H9 (cell line): ENCODE measurements around the gene TRAK1. TPM values are rescaled to one million over a fixed set of nuclear protein-coding genes. Genes with fewer than 3 reads are reported as not detected.

Source experiments
- DNase-seq: peaks from one replicate; pipeline ENCODE4 v3.0.0-alpha.2; 2017
- H2AFZ ChIP-seq: one replicate; pipeline ENCODE4 v1.6.1; 2013; ENCODE audit warnings: mild to moderate bottlenecking, low read length, control low read depth, moderate library complexity
- H2AK5ac ChIP-seq: 2 replicates; pipeline ENCODE4 v1.6.1; 2013; ENCODE audit warnings: low read length, control low read depth, mixed read lengths; ENCODE audit not compliant: insufficient read length
- H2BK120ac ChIP-seq: one replicate; pipeline ENCODE4 v1.6.1; 2013; ENCODE audit warnings: low read depth, mild to moderate bottlenecking, low read length, control low read depth, inconsistent platforms; ENCODE audit not compliant: poor library complexity, severe bottlenecking
- H2BK12ac ChIP-seq: 2 replicates; pipeline ENCODE4 v1.6.1; 2013; ENCODE audit warnings: low read length, control low read depth, mixed read lengths, low read depth; ENCODE audit not compliant: insufficient read length
- H2BK15ac ChIP-seq: 2 replicates; pipeline ENCODE4 v1.6.1; 2013; ENCODE audit warnings: low read depth, low read length, control low read depth
- H2BK20ac ChIP-seq: one replicate; pipeline ENCODE4 v1.6.1; 2013; ENCODE audit warnings: low read depth, mild to moderate bottlenecking, low read length, control low read depth, inconsistent platforms; ENCODE audit not compliant: poor library complexity, severe bottlenecking
- H2BK5ac ChIP-seq: 2 replicates; pipeline ENCODE4 v1.6.1; 2013; ENCODE audit warnings: low read length, control low read depth, mixed read lengths; ENCODE audit not compliant: insufficient read length
- H3K14ac ChIP-seq: 2 replicates; pipeline ENCODE4 v1.6.1; 2013; ENCODE audit warnings: low read length, control low read depth; ENCODE audit not compliant: insufficient read depth
- H3K18ac ChIP-seq: 2 replicates; pipeline ENCODE4 v1.6.1; 2013; ENCODE audit warnings: low read depth, mild to moderate bottlenecking, mixed read lengths, low read length, control low read depth; ENCODE audit not compliant: insufficient read length
- H3K23ac ChIP-seq: 2 replicates; pipeline ENCODE4 v1.6.1; 2013; ENCODE audit warnings: low read length, control low read depth, mixed read lengths, low read depth; ENCODE audit not compliant: insufficient read length
- H3K23me2 ChIP-seq: 2 replicates; pipeline ENCODE4 v1.6.1; 2013; ENCODE audit warnings: low read depth, mild to moderate bottlenecking, mixed read lengths, low read length, control low read depth; ENCODE audit not compliant: insufficient read length, poor library complexity, severe bottlenecking
- H3K27ac ChIP-seq: 2 replicates; pipeline ENCODE4 v1.5.1; 2013; ENCODE audit warnings: low read length, control low read depth, mixed read lengths, low read depth; ENCODE audit not compliant: insufficient read length
- H3K27me3 ChIP-seq: 2 replicates; pipeline ENCODE4 v1.6.1; 2013; ENCODE audit warnings: low read length, control low read depth, inconsistent platforms; ENCODE audit not compliant: insufficient read depth
- H3K4ac ChIP-seq: 2 replicates; pipeline ENCODE4 v1.6.1; 2013; ENCODE audit warnings: low read depth, mild to moderate bottlenecking, control low read depth, inconsistent platforms, low read length, moderate library complexity
- H3K4me1 ChIP-seq: 2 replicates; pipeline ENCODE4 v1.6.1; 2013; ENCODE audit warnings: low read length, control low read depth, inconsistent platforms; ENCODE audit not compliant: insufficient read depth
- H3K4me2 ChIP-seq: 2 replicates; pipeline ENCODE4 v1.6.1; 2013; ENCODE audit warnings: low read length, control low read depth, mixed read lengths; ENCODE audit not compliant: insufficient read length, insufficient read depth
- H3K56ac ChIP-seq: 2 replicates; pipeline ENCODE4 v1.6.1; 2013; ENCODE audit warnings: low read depth, mild to moderate bottlenecking, mixed read lengths, low read length, control low read depth; ENCODE audit not compliant: insufficient read length
- H3K79me1 ChIP-seq: 2 replicates; pipeline ENCODE4 v1.6.1; 2013; ENCODE audit warnings: low read depth, mild to moderate bottlenecking, moderate library complexity, low read length, control low read depth, inconsistent platforms; ENCODE audit not compliant: insufficient read depth, poor library complexity, severe bottlenecking
- H3K79me2 ChIP-seq: 2 replicates; pipeline ENCODE4 v1.6.1; 2013; ENCODE audit warnings: low read length, control low read depth, inconsistent platforms; ENCODE audit not compliant: insufficient read depth
- H3K9ac ChIP-seq: 2 replicates; pipeline ENCODE4 v1.6.1; 2013; ENCODE audit warnings: low read length, control low read depth, mixed read lengths; ENCODE audit not compliant: insufficient read length; ENCODE audit errors: extremely low read depth
- H3K9me3 ChIP-seq: one replicate; pipeline ENCODE4 v1.6.1; 2013; ENCODE audit warnings: low read depth, low read length, inconsistent platforms; ENCODE audit not compliant: control insufficient read depth
- H3T11ph ChIP-seq: one replicate; pipeline ENCODE4 v1.6.1; 2013; ENCODE audit warnings: mild to moderate bottlenecking, low read length, control low read depth, inconsistent platforms
- H4K20me1 ChIP-seq: one replicate; pipeline ENCODE4 v1.6.1; 2013; ENCODE audit not compliant: control insufficient read depth, insufficient read length, insufficient read depth
- H4K5ac ChIP-seq: 2 replicates; pipeline ENCODE4 v1.6.1; 2013; ENCODE audit warnings: low read depth, mild to moderate bottlenecking, mixed read lengths, low read length, control low read depth; ENCODE audit not compliant: insufficient read length
- H4K8ac ChIP-seq: replicated peaks from 2 replicates; pipeline ENCODE4 v1.6.1; 2013; ENCODE audit warnings: low read length, control low read depth, mixed read lengths, low read depth; ENCODE audit not compliant: insufficient read length
- H4K91ac ChIP-seq: 2 replicates; pipeline ENCODE4 v1.6.1; 2013; ENCODE audit warnings: low read depth, mild to moderate bottlenecking, moderate library complexity, mixed read lengths, low read length, control low read depth; ENCODE audit not compliant: insufficient read length
- H3K27ac Mint-ChIP-seq, 3 experiments: 2 replicates in 2 of 3; 3 replicates in 1 of 3; pipeline ENCODE4 v1.8.0; 2020 to 2021; ENCODE audit warnings: mixed read lengths in 3 of 3, mild to moderate bottlenecking in 1 of 3, moderate library complexity in 1 of 3
- H3K27me3 Mint-ChIP-seq: 2 replicates; pipeline ENCODE4 v1.8.0; 2021; ENCODE audit warnings: low read depth, mild to moderate bottlenecking, moderate library complexity, mixed read lengths
- H3K36me3 Mint-ChIP-seq, 3 experiments: 2 replicates in 2 of 3; 3 replicates in 1 of 3; pipeline ENCODE4 v1.8.0; 2020 to 2021; ENCODE audit warnings: low read depth in 3 of 3, mixed read lengths in 3 of 3; ENCODE audit not compliant: insufficient read depth in 1 of 3
- H3K4me1 Mint-ChIP-seq, 2 experiments: 2 replicates each; pipeline ENCODE4 v1.8.0; 2020; ENCODE audit warnings: mixed read lengths in 2 of 2
- H3K4me3 Mint-ChIP-seq, 2 experiments: 2 replicates in 1 of 2; 3 replicates in 1 of 2; pipeline ENCODE4 v1.8.0; 2020 to 2021; ENCODE audit warnings: mild to moderate bottlenecking in 2 of 2, mixed read lengths in 2 of 2, moderate library complexity in 1 of 2
- H3K9me3 Mint-ChIP-seq, 2 experiments: 2 replicates in 1 of 2; 3 replicates in 1 of 2; pipeline ENCODE4 v1.8.0; 2020; ENCODE audit warnings: mild to moderate bottlenecking in 2 of 2, mixed read lengths in 2 of 2, moderate library complexity in 1 of 2
- WGBS: extraction: QIAGEN DNeasy Blood & Tissue Kit; methylation state at CpG from one replicate; pipeline ENCODE4 v1.1.7; 2013; ENCODE audit warnings: missing lambda C conversion rate, low lambda C conversion rate, mixed read lengths; ENCODE audit not compliant: insufficient read length; ENCODE audit errors: extremely low coverage; 5-methylcytosine and 5-hydroxymethylcytosine counted together
- long read RNA-seq: library from polyadenylated mRNA; unstranded; transcript quantifications from one replicate; pipeline ENCODE4 v2.0.0, GENCODE V29; 2020
- total RNA-seq: library from RNA; stranded (reverse); gene quantifications from 2 replicates; pipeline ENCODE4 v1.2.1, GENCODE V29; 2021
- TF ChIP-seq, protein P1 (sequence below): fragments of 200-600 bp; sonication (generic); conservative IDR thresholded peaks from 3 replicates; pipeline ENCODE4 v1.8.0; 2021; ENCODE audit warnings: antibody characterized with exemption, mild to moderate bottlenecking

TRAK1 gene, protein sequence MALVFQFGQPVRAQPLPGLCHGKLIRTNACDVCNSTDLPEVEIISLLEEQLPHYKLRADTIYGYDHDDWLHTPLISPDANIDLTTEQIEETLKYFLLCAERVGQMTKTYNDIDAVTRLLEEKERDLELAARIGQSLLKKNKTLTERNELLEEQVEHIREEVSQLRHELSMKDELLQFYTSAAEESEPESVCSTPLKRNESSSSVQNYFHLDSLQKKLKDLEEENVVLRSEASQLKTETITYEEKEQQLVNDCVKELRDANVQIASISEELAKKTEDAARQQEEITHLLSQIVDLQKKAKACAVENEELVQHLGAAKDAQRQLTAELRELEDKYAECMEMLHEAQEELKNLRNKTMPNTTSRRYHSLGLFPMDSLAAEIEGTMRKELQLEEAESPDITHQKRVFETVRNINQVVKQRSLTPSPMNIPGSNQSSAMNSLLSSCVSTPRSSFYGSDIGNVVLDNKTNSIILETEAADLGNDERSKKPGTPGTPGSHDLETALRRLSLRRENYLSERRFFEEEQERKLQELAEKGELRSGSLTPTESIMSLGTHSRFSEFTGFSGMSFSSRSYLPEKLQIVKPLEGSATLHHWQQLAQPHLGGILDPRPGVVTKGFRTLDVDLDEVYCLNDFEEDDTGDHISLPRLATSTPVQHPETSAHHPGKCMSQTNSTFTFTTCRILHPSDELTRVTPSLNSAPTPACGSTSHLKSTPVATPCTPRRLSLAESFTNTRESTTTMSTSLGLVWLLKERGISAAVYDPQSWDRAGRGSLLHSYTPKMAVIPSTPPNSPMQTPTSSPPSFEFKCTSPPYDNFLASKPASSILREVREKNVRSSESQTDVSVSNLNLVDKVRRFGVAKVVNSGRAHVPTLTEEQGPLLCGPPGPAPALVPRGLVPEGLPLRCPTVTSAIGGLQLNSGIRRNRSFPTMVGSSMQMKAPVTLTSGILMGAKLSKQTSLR
- 30.6 and 34.2 TPM in 2 replicates for total RNA-seq
- long read RNA-seq, full-length matches to known transcripts = 25 of 92 reads
- long read RNA-seq, partial matches to known transcripts = 29 of 92 reads
- long read RNA-seq, other reads (novel, unspliced or antisense) = 38 of 92 reads

DNA sequence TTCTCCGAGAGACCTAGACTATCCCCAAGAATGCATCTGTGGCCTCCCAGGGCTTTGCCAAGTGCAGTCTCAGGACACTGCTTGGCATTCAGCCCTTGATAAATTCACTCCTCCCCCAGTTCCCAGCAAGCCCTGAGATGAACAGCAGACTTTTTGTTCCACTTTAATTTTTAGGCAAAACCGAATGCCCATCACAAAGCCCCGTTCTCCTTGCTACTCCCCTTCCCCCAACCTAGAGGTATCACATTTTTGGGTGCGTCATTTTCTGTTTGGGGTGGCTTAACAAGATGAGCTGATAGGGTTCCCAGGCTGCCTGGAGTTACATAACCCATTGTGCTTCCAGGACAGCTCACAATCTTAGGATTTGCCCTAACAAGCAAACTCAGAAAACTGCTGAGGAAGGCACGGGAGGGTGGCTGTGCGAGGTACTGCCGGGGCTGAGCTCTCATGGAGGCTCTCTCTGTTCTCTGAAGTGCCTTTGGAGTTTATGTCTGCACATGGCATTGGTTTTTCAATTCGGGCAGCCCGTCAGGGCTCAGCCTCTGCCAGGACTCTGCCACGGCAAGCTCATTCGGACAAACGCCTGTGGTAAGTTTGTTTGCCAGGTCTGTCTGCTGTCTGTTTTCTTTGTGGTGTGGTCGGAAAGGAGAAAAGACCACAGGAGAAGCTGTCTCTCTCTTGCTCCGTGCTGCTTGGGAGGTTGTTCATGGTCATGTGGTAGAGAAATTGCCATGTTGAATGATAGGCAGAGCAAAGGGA is at the start of gene TRAK1:
TRAK1 (plus strand) TSS at position 385 of the 759 bp plus-strand sequence; CDS start at position 498, 113 bp downstream.
- no peak within 1 kb of the TSS for H3K4me2 ChIP-seq
- no peak within 1 kb of the TSS for H2BK20ac ChIP-seq
- no peaks in the 10 kb centered on the region for H3K27me3 ChIP-seq
- no peak within 1 kb of the TSS for H3T11ph ChIP-seq
- H3K79me1 ChIP-seq = no peaks in the 10 kb centered on the region
- no peak within 1 kb of the TSS for H3K4ac ChIP-seq
- H2AFZ ChIP-seq = no peak within 1 kb of the TSS
- H2AK5ac ChIP-seq = no peak within 1 kb of the TSS
- no peaks in the 10 kb centered on the region for H4K20me1 ChIP-seq
- Mint-ChIP-seq H3K36me3 (peaks cover 19 to 28% (median 27%) of the 10 kb centered on the region in 3 experiments), H3K27ac (peak within 1 kb of the TSS; percentile 68 to 90 (median 73)), H3K27me3 (no peaks in the 10 kb centered on the region), H3K4me3 (no peak within 1 kb of the TSS; a peak in 1 of 5 replicates), H3K4me1 (peaks cover 27 to 30% of the 10 kb centered on the region in 2 experiments), H3K9me3 (peaks cover 3 to 11% of the 10 kb centered on the region in 2 experiments; a peak in 4 of 5 replicates)
- H4K5ac ChIP-seq = no peak within 1 kb of the TSS
- no peaks in the 10 kb centered on the region for H3K79me2 ChIP-seq
- no peak within 1 kb of the TSS for H2BK120ac ChIP-seq
- H3K56ac ChIP-seq = no peak within 1 kb of the TSS
- H3K27ac ChIP-seq = no peak within 1 kb of the TSS
- no peak within 1 kb of the TSS for H2BK15ac ChIP-seq
- H3K23ac ChIP-seq = no peak within 1 kb of the TSS
- no peak for DNase-seq
- H3K14ac ChIP-seq = 0 out of 2 replicates have a peak within 1 kb of the TSS, but pooled peaks have one; percentile 9
- H3K18ac ChIP-seq = no peak within 1 kb of the TSS
- no peaks in the 10 kb centered on the region for H3K4me1 ChIP-seq
- no peak within 1 kb of the TSS for H3K9ac ChIP-seq
- no peak within 1 kb of the TSS for H2BK5ac ChIP-seq
- no peak within 1 kb of the TSS for H2BK12ac ChIP-seq
- no peaks in the 10 kb centered on the region for H3K9me3 ChIP-seq
- H3K23me2 ChIP-seq = no peaks in the 10 kb centered on the region
- H4K8ac ChIP-seq = no peak within 1 kb of the TSS
- no peak within 1 kb of the TSS for H4K91ac ChIP-seq
- no CpG with 5 or more reads among the region's 14 CpGs for WGBS
- TF ChIP-seq, protein P1, sequence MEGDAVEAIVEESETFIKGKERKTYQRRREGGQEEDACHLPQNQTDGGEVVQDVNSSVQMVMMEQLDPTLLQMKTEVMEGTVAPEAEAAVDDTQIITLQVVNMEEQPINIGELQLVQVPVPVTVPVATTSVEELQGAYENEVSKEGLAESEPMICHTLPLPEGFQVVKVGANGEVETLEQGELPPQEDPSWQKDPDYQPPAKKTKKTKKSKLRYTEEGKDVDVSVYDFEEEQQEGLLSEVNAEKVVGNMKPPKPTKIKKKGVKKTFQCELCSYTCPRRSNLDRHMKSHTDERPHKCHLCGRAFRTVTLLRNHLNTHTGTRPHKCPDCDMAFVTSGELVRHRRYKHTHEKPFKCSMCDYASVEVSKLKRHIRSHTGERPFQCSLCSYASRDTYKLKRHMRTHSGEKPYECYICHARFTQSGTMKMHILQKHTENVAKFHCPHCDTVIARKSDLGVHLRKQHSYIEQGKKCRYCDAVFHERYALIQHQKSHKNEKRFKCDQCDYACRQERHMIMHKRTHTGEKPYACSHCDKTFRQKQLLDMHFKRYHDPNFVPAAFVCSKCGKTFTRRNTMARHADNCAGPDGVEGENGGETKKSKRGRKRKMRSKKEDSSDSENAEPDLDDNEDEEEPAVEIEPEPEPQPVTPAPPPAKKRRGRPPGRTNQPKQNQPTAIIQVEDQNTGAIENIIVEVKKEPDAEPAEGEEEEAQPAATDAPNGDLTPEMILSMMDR = no peak
